ENCODE data around the gene MALL.
"Not testable (repeated sequence)": the region's sequence is repeated elsewhere in the genome, so short reads cannot be mapped to it uniquely, and the experiment has no call there.

The MALL gene

DNA sequence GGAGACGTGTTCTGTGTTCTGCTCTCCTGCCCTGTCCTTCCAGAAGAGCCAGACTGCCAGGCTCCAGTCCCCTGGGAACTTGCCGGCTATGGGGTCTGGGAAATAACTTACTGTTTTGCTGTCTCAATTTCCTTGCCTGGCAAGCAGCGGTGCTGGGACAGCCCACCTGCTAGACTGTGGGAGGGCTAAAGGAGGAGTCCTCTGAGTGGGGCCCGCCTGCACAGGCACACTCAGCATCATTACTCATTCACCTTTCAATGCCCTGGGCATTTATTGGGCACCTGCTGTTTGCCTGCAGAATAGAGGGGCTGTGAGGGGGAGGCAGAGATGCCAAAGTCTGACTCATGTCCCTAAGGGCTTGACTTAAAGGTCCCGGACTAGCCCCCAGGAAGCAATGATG lies 65.4 kb downstream of the MALL start:
- DNase-seq (ENCODE audit: low read depth, low spot score): not testable (repeated sequence)

DNA sequence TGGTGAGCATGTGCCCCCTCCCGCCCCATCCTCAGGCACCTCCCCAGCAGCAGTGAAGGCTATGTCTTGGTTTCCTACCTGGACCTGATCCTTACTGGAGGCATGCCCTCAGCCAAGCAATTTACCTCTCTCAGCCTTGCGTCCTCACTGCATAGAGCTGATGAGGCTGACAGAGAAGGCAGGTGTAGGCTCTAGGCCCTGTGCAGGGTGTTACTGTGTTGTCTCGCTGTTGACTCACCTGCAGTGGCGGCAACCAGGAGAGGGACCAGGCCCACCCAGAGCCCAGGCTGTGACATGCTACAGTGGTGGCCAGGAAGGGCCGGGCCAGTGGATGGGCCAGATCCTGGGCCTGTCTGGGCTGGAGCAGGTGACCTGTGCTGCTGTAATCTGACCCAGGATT lies 65.9 kb downstream of the MALL start:
- not testable (repeated sequence) for DNase-seq (ENCODE audit: low read depth, low spot score)

DNA sequence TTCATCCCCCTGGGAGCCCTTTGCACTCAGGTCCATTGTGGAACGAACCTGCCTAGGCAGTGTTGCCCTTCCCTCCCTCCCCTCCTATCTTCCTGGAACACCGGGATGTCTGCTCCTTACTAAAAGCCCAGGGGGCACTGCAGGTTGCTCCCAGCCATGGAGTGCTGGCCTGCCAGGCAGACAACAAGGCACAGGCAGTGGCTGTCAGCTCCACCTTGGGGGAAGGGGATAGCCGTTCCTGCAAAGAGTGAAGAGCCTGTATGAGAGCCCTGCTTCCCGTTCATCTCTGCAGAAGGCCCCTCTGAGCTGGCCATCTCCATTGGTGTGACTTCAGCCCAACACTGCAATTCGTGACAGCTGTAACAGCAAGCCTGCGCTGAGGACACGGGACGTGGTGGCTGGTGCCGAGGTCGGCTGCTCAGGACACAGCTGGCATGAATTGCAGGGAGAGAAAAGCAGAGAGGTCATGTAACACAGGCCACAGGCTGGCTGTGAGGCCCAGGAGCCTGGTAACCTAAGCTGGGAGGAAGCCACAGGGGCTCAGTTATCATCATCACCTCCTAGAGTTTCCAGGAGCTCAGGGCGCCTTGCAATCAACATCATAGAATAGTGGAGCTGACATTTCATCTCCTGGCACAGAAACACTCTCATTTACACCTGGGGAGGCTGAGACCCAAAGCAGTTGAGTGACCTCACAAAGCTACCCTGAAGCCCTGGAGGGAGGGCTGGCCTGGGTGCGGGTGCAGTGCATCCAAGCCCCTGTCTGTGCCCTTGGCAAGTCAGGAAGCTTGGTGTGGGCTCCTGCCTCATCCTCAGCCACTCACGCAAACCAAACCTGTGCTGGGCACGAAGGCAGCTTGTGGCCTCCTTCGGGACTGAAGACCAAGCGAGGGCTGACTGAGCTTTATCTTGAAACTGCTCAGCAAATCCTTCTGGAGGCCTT lies 67.1 kb downstream of the MALL start:
- not testable (repeated sequence) for DNase-seq (ENCODE audit: low read depth, low spot score)

DNA sequence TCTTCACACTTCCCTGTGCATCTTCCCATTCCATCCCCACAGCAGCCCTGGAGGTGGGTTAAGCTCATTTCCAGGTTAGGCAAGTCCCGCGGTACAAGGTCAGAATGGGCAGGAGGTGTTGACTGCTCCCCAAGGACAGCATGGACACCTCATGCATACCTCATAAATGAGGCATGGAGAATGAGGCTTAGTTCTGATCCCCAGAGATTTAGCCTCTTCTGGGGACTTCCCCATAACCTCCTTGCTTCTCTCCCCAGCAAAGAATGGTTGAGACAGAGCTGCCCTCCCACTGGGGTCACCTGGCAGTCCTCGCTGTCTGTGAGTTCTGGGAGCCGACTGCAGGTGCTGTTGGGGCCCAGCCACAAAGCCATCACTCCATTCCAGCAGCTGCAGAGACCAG lies 68.4 kb downstream of the MALL start:
- DNase-seq (ENCODE audit: low read depth, low spot score): not testable (repeated sequence)

DNA sequence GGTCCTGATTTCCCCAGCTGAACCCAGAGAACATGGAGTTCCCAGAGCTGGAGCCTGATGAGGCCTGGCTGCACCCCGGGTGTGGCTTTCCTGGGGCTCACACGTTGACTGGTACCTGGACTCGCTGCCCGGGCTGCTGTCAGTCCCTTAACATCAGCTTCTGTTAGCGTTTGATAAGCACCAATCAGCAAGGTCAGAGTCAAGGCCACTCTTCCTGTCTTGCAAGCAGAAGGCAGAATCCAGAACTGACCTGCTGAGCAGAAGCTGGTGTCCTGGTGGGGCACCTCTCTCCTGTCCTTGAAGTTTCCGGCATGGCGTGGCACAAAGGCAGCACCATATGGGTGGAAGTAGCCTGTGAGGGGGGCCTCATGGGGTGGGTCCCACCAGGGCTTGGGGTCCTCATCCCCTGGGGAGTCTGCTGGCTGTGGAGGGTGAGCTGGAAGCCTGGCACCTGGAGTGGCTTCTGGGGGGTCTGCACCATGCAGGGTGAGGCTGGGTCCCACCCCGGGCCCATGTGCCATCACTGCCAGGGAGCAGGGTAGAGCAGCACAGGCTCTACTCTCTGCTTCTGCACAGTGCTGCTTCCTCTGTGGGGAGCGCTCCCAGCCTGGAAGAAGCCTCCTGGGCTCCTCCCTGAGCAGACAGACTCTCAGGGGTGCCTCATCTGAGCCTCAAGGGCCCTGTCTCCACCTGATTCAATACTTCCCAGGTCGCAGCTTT lies 73.5 kb downstream of the MALL start:
- DNase-seq (ENCODE audit: low read depth, low spot score): not testable (repeated sequence)

DNA sequence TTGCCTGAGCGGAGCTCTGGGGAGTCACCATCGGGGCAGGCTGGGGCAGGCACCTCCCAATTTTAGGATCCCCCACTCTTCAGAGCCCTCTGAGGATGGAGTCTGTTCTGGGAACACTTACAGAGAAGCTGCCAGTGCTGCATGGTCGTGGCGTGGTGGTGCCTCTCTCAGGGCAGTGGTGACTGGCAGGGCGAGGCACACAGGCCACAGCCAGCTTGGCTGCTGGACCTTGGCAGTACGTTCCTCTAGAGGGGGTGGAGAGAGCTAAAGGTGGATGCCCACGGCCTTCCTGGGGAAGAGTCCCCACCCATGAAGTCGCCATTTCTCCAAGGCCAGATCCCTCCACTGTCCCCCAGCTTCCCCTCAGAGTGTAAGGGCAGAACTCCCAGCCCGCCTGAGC lies 78.3 kb downstream of the MALL start:
- not testable (repeated sequence) for DNase-seq (ENCODE audit: low read depth, low spot score)

DNA sequence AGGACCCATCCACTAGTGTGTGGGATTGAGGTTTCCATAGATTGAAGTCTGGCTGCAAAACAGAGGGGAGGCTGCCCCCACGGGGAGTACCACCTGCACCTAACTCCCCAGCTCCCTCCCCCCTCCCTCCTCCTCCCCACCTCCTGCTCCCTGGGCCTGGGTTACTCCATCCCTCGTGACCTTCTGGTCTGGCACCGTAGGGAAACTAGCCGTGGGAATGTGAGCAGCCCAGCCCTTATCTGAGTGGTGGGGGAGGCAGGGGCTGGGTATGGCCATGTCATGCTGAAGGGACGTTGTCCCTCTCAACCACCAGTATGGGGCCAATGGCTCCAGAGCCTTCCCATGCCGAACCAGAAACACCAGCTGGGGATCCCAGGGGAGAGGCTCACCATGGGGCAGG lies 80.2 kb downstream of the MALL start:
- not testable (repeated sequence) for DNase-seq (ENCODE audit: low read depth, low spot score)

DNA sequence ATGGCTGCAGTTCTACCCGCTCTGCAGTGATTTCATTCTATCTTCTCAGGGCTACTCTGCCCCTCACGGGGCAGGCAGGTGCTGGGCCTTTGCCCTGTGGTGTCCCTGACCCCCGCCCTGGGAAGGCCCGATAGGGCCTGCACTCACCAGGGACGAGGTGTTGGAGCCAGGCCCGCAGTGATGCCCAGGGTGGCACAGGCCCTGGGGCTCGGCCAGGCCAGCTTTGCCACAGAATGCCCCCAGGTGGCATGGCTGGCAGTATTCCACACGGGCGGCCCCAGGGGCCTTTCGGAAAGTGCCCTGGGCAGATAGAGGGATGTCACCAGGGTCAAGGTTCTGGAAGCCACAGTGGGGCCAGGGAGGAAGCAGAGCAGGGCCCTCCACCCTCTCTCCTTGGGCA lies 80.7 kb downstream of the MALL start:
- DNase-seq (ENCODE audit: low read depth, low spot score): not testable (repeated sequence)

Data from activated CD4-positive, CD25-positive, alpha-beta regulatory T cell treated with anti-CD3 and anti-CD28 coated beads, Interleukin-2, amount 50 U/mL, for 16 hours (primary cell).